ENCODE results near the gene LRBA.

LRBA gene

DNA sequence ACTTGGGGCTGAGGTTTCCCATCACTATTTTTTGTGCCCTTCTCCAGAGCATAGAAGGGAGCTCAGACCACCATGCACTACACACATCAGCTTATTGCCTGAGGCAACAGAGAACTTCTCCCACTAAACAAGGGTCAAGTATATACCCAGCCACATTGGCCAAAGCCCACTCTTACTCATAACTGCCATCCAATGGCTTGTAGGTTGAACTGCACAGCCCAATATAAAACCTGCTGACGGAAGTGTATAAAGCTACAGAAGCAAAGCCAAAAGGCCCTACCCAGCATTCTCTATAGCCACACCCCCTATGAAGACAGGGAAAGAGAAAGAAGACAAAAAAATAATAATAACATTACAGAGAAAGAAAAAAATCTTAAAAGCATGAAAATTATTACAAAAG, 139.7 kb downstream of the LRBA start:
- no peak for DNase-seq (ENCODE audit: low spot score)

DNA sequence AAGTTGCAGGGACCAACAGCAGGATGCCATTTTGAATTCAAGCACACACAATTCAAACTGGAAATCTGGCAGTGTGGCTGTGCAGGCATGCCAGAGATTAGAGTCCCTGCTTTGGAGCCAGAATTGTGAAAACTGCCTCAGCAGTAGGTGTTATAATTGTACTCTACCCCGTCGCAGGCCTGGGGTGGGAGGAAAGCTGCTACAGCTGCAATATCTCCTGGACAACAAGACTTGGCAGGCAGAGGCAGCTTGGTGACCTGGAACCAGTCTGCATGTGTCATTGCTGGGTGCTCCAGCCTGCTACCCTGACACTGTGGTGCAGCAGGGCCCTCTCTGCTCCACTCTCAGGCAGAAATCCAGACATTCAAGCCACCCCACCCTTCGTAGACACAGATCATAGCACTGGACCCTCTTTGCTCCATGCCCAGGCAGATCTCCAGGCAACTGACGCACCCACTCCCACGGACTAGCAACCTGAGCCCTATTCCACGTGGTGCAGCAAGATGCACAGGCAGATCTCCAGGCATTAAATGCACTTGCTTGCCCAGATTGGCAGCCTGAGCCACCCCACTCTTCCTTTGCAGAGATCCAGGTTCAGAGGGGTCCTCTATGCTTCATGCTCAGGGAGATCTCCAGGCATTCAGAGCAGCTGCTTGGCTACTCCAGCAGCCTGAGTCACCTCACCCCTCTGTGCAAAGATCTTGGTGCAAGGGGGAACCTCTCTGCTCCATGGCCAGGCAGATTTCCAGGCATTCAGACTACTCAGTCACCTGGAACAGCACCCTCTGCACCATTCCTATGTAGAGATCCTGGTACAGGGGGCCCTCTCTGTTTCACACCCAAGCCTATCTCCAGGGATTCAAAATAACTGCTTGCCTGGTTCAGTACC, 140.5 kb downstream of the LRBA start:
- no peak for DNase-seq (ENCODE audit: low spot score)

DNA sequence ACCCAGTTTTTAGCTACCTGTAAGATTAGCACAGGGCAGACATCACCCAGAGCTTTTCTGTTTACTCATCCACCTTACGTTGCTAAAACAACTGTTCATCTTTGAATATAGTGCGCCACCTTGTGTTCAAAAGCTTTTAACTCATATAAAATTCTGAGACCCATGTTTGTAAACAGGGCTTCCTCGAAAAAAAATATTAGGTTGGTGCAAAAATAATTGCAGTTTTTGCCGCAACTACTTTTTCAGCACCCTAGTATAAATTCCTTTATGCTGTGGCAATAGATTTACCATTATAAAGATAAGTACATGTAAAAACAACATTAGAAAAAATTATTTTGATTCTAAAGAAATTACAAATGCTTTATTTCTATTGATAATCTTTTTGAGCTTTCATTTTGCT, 147.9 kb downstream of the LRBA start:
- DNase-seq (ENCODE audit: low spot score) = peak; percentile 88

DNA sequence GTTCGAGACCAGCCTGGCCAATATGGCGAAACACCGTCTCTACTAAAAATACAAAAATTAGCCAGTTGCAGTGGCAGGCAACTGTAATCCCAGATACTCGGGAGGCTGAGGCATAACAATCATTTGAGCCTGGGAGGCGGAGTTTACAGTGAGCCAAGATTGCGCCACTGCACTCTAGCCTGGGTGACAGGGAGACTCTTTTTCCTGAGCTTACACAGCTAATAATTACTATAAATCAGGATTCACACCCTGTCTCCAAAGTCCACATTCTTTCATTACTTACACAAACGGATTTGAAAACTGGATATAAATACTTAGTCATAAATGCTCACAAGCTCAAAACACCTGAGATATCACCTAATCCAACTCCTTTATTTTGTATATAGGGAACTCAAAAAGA, 151.6 kb downstream of the LRBA start:
- DNase-seq (ENCODE audit: low spot score) = no peak

DNA sequence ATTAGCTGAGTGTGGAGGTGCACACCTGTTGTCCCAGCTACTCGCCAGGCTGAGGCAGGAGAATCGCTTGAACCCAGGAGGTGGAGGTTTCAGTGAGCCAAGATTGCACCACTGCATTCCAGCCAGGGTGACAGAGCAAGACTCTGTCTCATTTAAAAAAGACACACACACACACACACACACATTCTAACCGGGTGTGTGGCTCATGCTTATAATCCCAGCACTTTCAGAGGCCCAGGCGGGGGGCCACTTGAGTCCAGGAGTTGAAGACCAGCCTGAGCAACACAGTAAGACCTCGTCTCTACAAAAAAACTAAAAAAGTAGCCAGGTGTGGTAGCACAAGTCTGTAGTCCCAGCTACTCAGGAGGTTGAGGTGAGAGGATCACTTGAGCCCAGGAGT, 152.3 kb downstream of the LRBA start:
- no peak for DNase-seq (ENCODE audit: low spot score)

DNA sequence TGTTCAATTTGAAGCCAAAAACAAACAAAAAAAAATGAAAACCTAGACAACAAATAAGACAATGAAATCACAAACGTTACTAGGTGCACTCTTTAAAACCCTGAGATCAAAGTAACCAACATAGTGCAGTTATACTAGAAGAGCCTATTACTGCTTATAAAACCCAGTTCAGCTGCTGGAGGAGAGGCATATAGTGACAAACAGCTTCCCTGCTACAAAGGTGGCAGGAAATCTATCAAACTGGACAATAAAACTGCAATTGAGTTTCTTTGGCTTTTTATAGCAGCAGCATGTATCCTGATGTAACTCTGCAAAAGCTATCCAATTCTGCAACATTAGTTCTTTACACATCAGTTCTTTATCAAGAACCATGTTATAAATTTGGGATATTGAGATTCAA, 155.6 kb downstream of the LRBA start:
- DNase-seq (ENCODE audit: low spot score) = no peak

DNA sequence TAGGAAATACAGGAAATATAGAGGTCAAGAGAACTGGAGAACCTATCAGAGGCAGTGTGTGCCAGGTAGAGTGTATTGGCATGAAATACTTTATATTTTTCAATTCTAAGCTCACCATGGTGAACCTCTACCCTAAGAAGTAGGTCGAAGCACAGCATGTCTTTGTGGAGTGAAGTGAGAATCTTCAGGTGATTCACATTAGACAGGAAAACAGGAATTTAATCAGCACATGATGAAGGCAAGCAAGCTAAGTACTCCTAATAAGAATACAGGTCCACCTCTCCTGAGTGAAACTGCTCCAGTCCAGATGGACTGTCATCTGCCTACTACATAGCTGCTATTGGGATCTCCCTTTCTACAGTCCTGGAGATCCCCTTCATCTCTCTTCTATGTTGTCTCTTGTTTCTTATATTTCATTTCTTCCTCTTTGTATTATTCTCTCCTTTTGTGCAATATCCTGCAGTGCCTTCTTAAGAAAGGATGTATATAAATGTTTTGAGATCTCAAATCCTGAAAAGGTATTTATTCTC, 159.0 kb downstream of the LRBA start:
- no peak for DNase-seq (ENCODE audit: low spot score)

DNA sequence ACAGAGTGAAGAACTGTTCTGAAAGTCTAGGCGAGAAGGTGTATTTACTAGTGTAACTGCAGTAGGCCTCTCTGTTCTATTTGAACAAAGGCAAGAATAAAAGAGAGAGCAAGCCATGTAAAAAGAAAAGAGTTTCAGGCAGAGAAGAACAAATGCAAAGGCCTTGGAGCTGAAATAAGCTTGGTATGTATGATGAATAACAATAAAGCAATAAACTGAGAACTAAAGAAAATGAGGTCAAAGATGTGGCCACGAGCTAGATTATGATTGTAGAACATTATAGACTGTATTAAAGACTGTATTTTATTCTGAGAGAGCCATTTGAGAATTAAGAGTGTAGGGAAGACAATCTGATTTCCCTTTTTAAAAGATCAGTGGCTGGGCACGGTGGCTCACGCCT, 160.5 kb downstream of the LRBA start:
- DNase-seq (ENCODE audit: low spot score) = no peak

DNA sequence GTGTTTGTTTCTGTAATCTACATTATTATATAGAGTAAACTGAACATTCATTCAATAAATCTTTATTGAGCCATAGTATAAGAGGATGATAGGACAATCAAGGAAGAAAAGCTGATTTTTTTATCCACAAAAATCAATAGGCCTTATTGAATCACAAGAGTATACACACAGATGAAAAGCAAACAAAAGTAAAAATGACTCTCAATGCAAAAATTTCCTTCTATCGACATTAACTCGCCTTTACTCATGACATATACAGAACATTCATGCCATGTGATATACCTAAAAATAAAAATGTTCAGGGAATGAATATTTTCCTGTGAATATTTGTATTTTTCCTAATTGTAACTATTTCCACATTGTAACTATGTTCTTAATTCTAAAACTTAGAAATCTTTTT, 161.2 kb downstream of the LRBA start:
- DNase-seq (ENCODE audit: low spot score) = no peak

DNA sequence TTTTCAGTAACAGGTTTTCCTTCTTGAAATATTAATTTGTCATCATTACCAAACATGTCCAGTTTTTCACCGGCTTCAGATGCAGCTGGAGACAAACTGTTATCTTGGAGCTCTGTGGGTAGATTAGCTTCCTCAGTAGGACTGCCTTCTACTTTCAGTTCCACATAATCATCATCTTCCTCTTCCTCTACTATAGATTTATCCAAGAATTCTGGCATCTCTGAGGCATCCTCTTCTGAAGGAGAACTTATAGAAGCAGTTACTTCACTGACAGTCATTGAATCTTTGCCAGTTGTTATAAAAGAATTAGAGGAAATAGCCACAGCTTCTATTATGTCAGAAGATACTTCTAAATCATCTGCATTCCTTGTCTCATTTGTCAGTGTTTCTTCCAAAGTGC, 162.9 kb downstream of the LRBA start:
- DNase-seq (ENCODE audit: low spot score) = no peak

DNA sequence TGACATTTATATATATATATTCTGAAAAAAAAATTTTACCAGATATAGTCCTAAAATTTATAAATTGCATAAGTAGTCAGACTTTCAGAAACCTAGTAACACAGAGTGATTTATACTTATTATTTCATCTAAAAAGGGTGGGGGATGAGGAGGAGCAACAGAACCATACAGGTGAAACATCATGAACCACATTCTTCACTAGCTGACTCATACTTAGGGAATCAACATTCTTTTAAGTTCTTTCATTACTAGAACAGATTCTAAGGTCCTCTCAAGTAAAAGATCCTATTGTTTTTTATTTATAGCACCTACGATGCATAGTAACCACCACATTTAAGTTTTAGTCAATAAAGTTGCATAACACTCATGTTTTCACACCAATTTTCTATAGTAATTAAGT, 166.1 kb downstream of the LRBA start:
- no peak for DNase-seq (ENCODE audit: low spot score)

DNA sequence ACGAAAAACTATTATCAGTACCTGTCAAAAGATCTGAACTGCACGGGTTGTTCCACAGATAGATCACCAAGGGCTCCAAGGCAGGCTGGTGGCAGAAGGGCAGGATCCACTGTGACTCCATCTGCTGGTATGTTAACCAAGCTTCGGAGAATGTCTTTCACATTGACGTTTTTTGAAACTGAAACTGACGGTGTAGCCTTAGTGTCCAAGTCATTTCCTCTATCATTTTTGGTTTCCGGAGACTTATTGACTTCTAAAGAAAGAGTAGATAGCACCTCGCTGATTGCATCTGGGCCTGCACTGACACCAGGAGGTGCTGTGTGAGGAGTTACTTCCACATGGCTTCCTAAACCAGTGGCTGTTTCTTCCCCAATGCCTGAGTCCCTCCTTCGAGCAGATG, 186.9 kb downstream of the LRBA start:
- DNase-seq (ENCODE audit: low spot score) = peak; percentile 73

DNA sequence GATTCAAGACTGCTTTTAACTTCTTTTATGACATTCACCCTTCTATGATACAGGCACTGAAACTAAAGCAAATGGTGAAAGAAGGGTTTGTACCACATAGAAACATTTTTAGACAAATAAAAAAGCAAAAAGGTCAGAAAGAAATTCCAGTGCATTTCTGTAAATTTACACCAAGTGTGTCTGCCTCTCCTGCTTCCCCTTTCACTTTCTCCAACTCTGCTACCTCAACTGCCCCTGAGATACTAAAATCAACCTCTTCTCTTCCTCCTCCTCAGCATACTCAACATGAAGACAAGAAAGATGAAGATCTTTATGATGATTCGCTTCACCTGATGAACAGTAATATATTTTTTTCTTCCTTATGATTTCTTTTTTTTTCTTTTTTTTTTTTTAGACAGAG, 187.9 kb downstream of the LRBA start:
- DNase-seq (ENCODE audit: low spot score) = no peak

DNA sequence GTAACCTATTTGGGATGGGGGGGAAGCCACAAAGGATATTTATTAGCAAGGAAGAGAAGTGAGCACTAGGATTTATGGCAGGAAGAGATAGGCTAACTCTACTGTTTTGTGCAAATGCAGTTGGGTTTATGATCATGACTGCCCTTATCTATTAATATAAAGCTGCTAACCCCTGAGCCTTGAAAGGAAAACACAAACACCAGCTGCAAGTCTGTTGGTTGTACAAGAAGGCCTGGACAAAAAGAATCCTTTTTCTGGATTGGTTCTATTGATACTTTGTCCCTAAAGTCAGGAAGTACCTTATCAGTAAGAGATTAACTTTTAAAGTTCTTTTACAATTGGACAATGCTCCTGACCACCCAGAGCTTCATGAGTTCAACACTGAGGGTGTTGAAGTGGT, 188.8 kb downstream of the LRBA start:
- DNase-seq (ENCODE audit: low spot score) = no peak

DNA sequence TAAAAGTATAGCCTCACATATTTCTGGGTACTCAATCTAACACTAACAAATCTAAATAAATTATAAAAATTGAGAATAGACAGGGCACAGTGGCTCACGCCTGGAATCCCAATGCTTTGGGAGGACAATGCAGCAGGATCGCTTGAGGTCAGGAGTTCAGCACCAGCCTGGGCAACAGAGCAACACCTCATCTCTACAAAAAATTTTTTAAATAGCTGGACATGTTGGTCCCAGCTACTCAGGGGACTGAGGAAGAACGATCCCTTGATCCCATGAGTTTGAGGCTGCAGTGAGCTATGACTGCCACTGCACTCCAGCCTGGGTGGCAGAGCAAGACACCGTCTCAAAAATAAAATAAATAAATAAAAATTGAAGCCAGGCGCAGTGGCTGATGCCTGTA, 192.7 kb downstream of the LRBA start:
- DNase-seq (ENCODE audit: low spot score) = no peak

DNA sequence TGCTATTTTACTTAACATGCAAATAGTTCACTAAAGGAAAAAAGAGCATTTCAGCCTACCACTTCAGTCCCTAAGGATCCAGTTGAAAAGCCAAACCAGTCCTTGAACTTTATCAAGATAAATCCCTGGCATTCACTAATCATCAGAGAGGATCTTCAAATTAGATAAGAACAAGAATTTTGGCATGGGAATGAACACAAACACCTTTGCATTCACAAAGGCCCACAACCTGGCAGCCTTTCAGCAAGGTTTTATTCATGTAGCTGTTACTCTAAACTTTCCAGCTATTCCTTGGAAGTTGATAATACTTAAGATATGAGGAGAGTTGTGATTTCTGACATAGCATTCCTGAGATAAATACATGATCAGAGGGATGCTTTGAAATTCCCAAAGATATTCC, 193.4 kb downstream of the LRBA start:
- no peak for DNase-seq (ENCODE audit: low spot score)

DNA sequence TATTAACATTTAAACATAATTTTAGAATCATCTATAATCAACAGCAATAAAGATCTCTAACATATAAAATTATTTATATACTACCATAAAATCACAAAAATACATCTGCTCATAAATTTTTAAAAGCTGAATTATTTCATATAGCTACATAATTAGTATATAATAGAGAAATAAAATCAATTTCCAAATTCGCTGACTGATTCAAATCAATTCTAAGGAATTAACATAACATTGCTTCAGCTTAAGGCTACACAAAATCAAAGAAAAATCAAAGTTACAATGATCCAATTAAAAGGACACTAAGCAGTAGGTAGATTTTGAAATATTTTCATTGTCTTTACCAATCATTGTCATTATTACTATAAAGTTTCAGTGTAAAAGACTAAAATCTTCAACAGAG, 194.7 kb downstream of the LRBA start:
- no peak for DNase-seq (ENCODE audit: low spot score)

DNA sequence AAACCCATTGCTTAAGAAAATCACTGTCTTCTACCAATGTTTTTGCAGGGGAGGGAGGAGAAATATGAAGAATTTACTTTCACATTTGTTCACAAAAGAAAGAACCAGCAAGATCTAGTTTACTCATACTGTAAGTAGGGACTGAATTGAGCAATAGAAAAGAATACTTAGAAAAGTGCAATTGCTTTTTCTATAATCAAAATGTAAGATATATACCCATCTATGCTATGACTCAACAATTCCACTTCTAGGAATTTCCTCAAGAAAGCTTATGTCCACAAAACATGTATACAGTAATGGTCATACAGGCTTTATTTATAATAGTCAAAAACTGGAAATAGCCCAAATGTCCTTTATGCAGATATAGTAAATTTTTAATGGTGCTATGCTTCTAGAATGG, 196.4 kb downstream of the LRBA start:
- no peak for DNase-seq (ENCODE audit: low spot score)

DNA sequence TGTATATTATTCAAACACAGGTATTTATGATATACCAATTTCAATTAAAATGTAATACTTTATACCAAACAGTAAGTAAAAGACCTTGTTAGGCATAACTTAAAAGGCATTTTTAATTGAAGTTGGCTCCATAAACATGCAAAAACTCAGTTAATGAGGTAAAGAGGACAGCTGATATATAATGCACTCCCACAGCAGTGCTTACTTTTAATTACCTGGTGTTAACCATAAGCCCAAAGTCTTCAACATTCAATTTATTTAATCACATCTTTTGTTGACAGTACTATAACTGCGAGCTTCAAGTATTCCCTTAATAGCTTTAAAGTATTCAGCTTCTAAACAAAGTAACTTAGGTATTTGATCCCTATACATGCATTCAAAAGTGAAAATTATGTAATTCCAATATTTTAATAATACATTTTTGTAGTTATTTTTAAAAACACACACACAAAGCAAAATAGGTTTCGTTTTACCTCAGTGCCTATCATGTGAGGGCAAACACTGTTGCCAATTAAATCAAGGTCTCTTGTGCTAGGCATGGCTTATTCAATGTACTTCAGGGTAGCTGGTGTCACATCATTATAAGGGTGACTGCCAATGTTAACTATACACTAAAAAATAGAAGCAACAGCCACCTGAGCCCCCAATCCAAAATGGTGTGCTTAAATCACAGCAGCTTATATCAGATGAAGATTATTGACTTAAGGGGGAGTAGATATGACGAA, 197.1 kb downstream of the LRBA start:
- no peak for DNase-seq (ENCODE audit: low spot score)

DNA sequence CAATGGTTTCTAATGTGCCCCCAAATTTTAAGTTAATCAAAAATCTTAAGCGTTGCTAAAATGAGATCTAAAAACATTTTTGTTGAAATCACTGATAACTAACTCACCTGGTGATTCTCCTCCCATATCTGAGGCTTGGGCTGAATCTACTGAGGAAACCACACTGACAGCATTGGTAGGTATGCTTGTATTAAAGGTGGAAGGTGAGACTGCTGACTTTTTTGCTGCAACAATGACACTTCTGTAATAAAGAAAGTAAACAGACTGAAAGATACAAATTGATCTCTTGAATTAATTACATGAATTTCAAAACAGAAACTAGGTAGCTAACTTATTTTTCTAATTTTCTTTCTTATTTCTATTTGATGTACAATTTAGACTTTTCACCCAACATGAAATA, 198.1 kb downstream of the LRBA start:
- no peak for DNase-seq (ENCODE audit: low spot score)

DNA sequence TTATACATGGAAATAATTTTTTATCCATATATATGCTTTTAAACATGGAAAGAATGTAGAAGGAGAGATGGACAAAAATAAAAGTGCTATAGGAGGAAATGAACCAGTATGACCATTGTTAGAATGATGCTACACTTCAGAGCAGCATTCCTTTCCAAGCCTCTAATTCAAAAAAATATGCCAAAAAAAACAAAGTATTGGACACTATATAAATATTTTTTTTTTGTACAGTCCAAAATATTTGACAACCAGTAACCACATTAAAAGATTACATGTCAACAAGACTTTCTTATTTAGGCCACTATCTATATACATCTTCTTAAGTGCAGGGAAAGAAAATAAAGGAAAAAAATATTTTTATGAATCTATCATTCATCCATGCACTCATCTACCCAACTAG, 198.6 kb downstream of the LRBA start:
- DNase-seq (ENCODE audit: low spot score) = no peak

DNA sequence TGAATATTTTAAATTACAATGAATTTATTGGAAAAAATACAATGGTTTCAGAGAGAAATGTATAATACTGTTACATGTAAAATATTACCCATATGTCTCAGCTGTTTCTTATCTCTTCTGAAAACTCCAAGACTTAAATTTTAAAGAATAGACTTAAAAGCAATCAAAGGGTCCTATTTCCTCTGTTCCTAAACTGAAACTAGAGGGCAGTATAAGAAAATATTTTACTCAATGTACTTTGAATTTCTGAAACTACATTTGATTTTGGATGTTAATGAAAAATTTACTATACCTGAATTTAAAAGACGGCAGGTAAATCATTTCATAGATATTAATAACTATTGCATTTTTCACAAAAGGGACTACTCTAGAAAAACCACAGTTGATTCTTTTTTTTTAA, 200.2 kb downstream of the LRBA start:
- DNase-seq (ENCODE audit: low spot score) = no peak

All from CD4-positive, alpha-beta T cell treated with Interleukin-2 at 100 ng/mL for 4 hours (primary cell).